Breast epithelium (tissue), 3 donors: ENCODE data around the gene ZNF468.
"Not testable (repeated sequence)": the region's sequence is repeated elsewhere in the genome, so short reads cannot be mapped to it uniquely, and the experiment has no call there.

Source experiments
- POLR2A ChIP-seq: fragments of 450-650 bp; IDR thresholded peaks from one replicate; pipeline ENCODE4 v1.6.1; 2016; ENCODE audit warnings: antibody characterized with exemption, mild to moderate bottlenecking, moderate library complexity
- POLR2AphosphoS5 ChIP-seq, 3 donors: sonication (generic); formaldehyde crosslinking; IDR thresholded peaks; one replicate each; pipeline ENCODE4 v1.6.1; 2017; ENCODE audit warnings: antibody characterized with exemption in 3 of 3
- TF ChIP-seq, protein P1 (sequence below), 3 donors: fragments of 450-650 bp; IDR thresholded peaks; one replicate each; pipeline ENCODE4 v1.5.1; 2016 to 2017; ENCODE audit warnings: antibody characterized with exemption in 3 of 3, mild to moderate bottlenecking in 3 of 3, moderate library complexity in 3 of 3

DNA sequence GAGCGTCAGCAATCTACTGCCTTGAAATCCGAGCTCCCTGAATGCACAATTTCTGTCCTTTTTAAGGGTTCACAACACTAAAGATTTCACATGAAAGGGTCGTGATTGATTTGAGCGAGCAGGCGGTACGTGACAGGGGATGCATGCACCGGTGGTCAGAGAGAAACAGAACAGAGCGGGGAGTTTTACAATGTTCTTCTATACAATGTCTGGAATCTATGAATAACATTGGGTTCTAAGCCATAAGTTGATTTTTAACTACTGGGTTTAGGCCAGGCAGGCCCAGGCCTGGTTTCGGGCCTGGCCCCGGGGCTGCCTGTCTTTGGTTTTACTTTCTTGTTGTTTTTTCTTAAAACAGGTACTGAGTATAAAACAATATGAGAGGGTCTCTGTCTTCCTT, 41.2 kb upstream of the ZNF468 start:
- TF ChIP-seq POLR2A; POLR2AphosphoS5 (IDR thresholded peaks at IDR 0.05): not testable (repeated sequence)
- TF ChIP-seq, protein P1, sequence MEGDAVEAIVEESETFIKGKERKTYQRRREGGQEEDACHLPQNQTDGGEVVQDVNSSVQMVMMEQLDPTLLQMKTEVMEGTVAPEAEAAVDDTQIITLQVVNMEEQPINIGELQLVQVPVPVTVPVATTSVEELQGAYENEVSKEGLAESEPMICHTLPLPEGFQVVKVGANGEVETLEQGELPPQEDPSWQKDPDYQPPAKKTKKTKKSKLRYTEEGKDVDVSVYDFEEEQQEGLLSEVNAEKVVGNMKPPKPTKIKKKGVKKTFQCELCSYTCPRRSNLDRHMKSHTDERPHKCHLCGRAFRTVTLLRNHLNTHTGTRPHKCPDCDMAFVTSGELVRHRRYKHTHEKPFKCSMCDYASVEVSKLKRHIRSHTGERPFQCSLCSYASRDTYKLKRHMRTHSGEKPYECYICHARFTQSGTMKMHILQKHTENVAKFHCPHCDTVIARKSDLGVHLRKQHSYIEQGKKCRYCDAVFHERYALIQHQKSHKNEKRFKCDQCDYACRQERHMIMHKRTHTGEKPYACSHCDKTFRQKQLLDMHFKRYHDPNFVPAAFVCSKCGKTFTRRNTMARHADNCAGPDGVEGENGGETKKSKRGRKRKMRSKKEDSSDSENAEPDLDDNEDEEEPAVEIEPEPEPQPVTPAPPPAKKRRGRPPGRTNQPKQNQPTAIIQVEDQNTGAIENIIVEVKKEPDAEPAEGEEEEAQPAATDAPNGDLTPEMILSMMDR (IDR thresholded peaks at IDR 0.05) = not testable (repeated sequence)
